B cell (primary cell): ENCODE results near the gene DKK2. TPM values are rescaled to one million over a fixed set of nuclear protein-coding genes. Genes with fewer than 3 reads are reported as not detected.

ENCODE experiments used
- ATAC-seq: fragments of 200-7000 bp; cut with Tn5 transposase; one replicate; pipeline ENCODE4 v1.10.0; 2021; ENCODE audit warnings: low read depth, mild to moderate bottlenecking, moderate number of reproducible peaks, moderate library complexity
- CTCF ChIA-PET: fragments of 350-600 bp; sonication (Branson Sonifier 250); formaldehyde crosslinking; loops from one replicate; lab custom pipeline; 2021; ENCODE audit warnings: antibody characterized with exemption, inconsistent platforms; lab: Charles Lee
- POLR2A ChIA-PET: fragments of 350-600 bp; sonication (Branson Sonifier 250); formaldehyde crosslinking; loops from one replicate; lab custom pipeline; 2021; ENCODE audit warnings: antibody characterized with exemption; lab: Charles Lee
- DNase-seq: peaks from one replicate; pipeline ENCODE4 v3.0.0; 2013
- H2AFZ ChIP-seq: 2 replicates; pipeline ENCODE4 v1.6.1; 2012; ENCODE audit warnings: mild to moderate bottlenecking, low read depth, low read length; ENCODE audit not compliant: insufficient read depth, poor library complexity, severe bottlenecking
- H3K27ac ChIP-seq, 2 donors: 1 replicate in 1 of 2; 2 replicates in 1 of 2; pipeline ENCODE4 v1.5.1; 2012 to 2013; ENCODE audit warnings: low read length in 2 of 2, mild to moderate bottlenecking in 2 of 2, moderate library complexity in 1 of 2
- H3K27me3 ChIP-seq, 4 experiments: fragments of 200-600 bp in 1 of 4; sonication (generic) in 1 of 4; replicated peaks in 1 of 4; 1 replicate in 2 of 4; 2 replicates in 2 of 4; pipeline versions ENCODE4 v1.6.1 to v1.7.0; 2013 to 2016; ENCODE audit warnings: low read length in 3 of 4, mild to moderate bottlenecking in 2 of 4, mixed read lengths in 1 of 4, moderate library complexity in 1 of 4; ENCODE audit not compliant: insufficient read depth in 4 of 4, control insufficient read depth in 3 of 4; ENCODE audit errors: control extremely low read depth in 1 of 4
- H3K36me3 ChIP-seq, 2 experiments: replicated peaks in 1 of 2; 1 replicate in 1 of 2; 2 replicates in 1 of 2; pipeline versions ENCODE4 v1.6.1 to v1.7.1; 2013; ENCODE audit warnings: low read length in 1 of 2; ENCODE audit not compliant: insufficient read depth in 2 of 2, control insufficient read depth in 1 of 2; ENCODE audit errors: control extremely low read depth in 1 of 2, extremely low read depth in 1 of 2
- H3K4me1 ChIP-seq, 2 donors: fragments of 200-600 bp in 1 of 2; sonication (generic) in 1 of 2; 1 replicate in 1 of 2; 2 replicates in 1 of 2; pipeline versions ENCODE4 v1.5.1 to v1.6.1; 2013 to 2017; ENCODE audit warnings: low read length in 2 of 2; ENCODE audit not compliant: control insufficient read depth in 2 of 2, insufficient read depth in 2 of 2
- H3K4me2 ChIP-seq: replicated peaks from 2 replicates; pipeline ENCODE3; 2012; ENCODE audit warnings: mild to moderate bottlenecking, low read depth, low read length; ENCODE audit not compliant: poor library complexity, severe bottlenecking
- H3K4me3 ChIP-seq, 5 experiments: fragments of 200-600 bp in 1 of 5; sonication (generic) in 1 of 5; 1 replicate in 3 of 5; 2 replicates in 2 of 5; pipeline versions ENCODE4 v1.5.1 to v1.7.0; 2011 to 2016; ENCODE audit warnings: low read length in 4 of 5, mild to moderate bottlenecking in 4 of 5, low read depth in 2 of 5, control low read depth in 1 of 5, moderate library complexity in 1 of 5; ENCODE audit not compliant: insufficient read depth in 1 of 5; ENCODE audit errors: control extremely low read depth in 1 of 5, extremely low read depth in 1 of 5
- H3K79me2 ChIP-seq: fragments of 200-600 bp; sonication (generic); one replicate; pipeline ENCODE4 v1.6.0; 2016; ENCODE audit warnings: low read length; ENCODE audit not compliant: control insufficient read depth, insufficient read depth
- H3K9ac ChIP-seq: fragments of 200-600 bp; sonication (generic); 2 replicates; pipeline ENCODE4 v1.6.1; 2017; ENCODE audit warnings: mild to moderate bottlenecking, low read length, moderate library complexity
- H3K9me3 ChIP-seq, 3 donors: one replicate each; pipeline versions ENCODE4 v1.6.1 to v1.7.1; 2013; ENCODE audit warnings: low read length in 2 of 3; ENCODE audit not compliant: control insufficient read depth in 2 of 3, insufficient read depth in 1 of 3; ENCODE audit errors: control extremely low read depth in 1 of 3
- H4K20me1 ChIP-seq: 2 replicates; pipeline ENCODE4 v1.6.0; 2012; ENCODE audit warnings: mild to moderate bottlenecking, low read length; ENCODE audit not compliant: insufficient read depth, control insufficient read depth, poor library complexity, severe bottlenecking
- H3K27ac Mint-ChIP-seq: one replicate; pipeline ENCODE4 v1.8.0; 2021; ENCODE audit warnings: mixed read lengths
- H3K27me3 Mint-ChIP-seq: one replicate; pipeline ENCODE4 v1.8.0; 2021; ENCODE audit warnings: mixed read lengths
- H3K4me1 Mint-ChIP-seq: one replicate; pipeline ENCODE4 v1.8.0; 2021; ENCODE audit warnings: mixed read lengths
- H3K4me3 Mint-ChIP-seq: one replicate; pipeline ENCODE4 v1.8.0; 2021; ENCODE audit warnings: mixed read lengths
- H3K9me3 Mint-ChIP-seq: one replicate; pipeline ENCODE4 v1.8.0; 2022; ENCODE audit warnings: mixed read lengths; ENCODE audit not compliant: insufficient read depth
- EZH2 ChIP-seq: IDR thresholded peaks from 2 replicates; pipeline ENCODE4 v1.6.1; 2012; ENCODE audit warnings: borderline replicate concordance, low read depth, mild to moderate bottlenecking, moderate library complexity, low read length; ENCODE audit not compliant: insufficient read depth, poor library complexity, severe bottlenecking
- WGBS: methylation state at CpG from one replicate; pipeline ENCODE4 v1.1.5; 2013; ENCODE audit warnings: missing lambda C conversion rate; ENCODE audit not compliant: insufficient coverage; 5-methylcytosine and 5-hydroxymethylcytosine counted together
- intact Hi-C: fragments of 100-400 bp; cut with micrococcal nuclease; formaldehyde crosslinking; loops from one replicate; pipeline ENCODE4 v1.10.0; 2022
- polyA plus RNA-seq: library from polyadenylated mRNA; depleted of rRNA; stranded (reverse); fragments of >200 nt; gene quantifications from 2 replicates; pipeline ENCODE4 v1.2.3, GENCODE V29; 2012
- total RNA-seq, 2 donors: library from RNA; stranded (reverse); fragments of 120-200 nt in 1 of 2; gene quantifications; 1 replicate in 1 of 2; 2 replicates in 1 of 2; pipeline versions ENCODE4 v1.2.3 to v1.2.4, GENCODE V29; 2013 to 2022
- TF ChIP-seq, protein P1 (sequence below): fragments of 200-600 bp; IDR thresholded peaks from one replicate; pipeline ENCODE4 v1.8.0; 2022; ENCODE audit warnings: antibody characterized with exemption, mild to moderate bottlenecking

The DKK2 gene
- total and polyA plus RNA-seq, 2 donors (not counting 1 experiment from before 2014, with no cell fraction given), result not detected

DNA sequence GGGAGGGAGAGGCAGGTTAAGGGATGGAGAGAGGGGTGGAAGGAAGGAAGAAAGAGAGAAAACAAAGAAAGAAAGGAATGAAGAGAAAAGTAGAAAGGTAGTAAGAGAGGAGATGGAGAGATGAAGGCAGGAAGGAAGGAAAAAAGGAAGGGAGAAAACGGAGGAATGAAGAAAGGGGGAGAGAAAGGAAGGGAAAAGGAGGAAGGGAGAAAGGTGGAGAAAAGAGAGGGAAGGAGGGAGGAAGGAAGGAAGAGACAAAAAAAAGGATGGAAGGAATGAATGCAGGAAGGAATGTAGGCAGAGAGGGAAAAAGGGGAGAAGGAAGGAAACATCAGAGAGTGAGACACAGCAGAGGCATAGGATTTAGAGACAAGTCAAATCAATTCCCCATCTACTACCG is 68.2 kb downstream of the DKK2 start:
- Mint-ChIP-seq H3K9me3 (no peaks in the 10 kb centered on the region), H3K27ac (no peak overlapping the region), H3K27me3 (no peaks in the 10 kb centered on the region), H3K4me1 (no peaks in the 10 kb centered on the region), H3K4me3 (no peak overlapping the region)
- no peak overlapping the region for H3K4me3 ChIP-seq
- WGBS, result 77% methylated on average over 1 of the region's 2 CpGs
- H3K36me3 ChIP-seq, result no peaks in the 10 kb centered on the region
- no peak overlapping the region for H3K9ac ChIP-seq
- no peaks in the 10 kb centered on the region for H3K27me3 ChIP-seq
- H2AFZ ChIP-seq, result no peak overlapping the region
- H4K20me1 ChIP-seq, result no peaks in the 10 kb centered on the region
- H3K79me2 ChIP-seq, result no peaks in the 10 kb centered on the region
- no peak overlapping the region for H3K4me2 ChIP-seq
- ATAC-seq (no peak), DNase-seq (no peak)
- ChIA-PET CTCF (no interaction called here), POLR2A (no interaction called here)
- no peaks in the 10 kb centered on the region for H3K9me3 ChIP-seq
- intact Hi-C loops, result no loop called here
- H3K27ac ChIP-seq, result no peak overlapping the region
- no peak for TF ChIP-seq EZH2
- TF ChIP-seq, protein P1, sequence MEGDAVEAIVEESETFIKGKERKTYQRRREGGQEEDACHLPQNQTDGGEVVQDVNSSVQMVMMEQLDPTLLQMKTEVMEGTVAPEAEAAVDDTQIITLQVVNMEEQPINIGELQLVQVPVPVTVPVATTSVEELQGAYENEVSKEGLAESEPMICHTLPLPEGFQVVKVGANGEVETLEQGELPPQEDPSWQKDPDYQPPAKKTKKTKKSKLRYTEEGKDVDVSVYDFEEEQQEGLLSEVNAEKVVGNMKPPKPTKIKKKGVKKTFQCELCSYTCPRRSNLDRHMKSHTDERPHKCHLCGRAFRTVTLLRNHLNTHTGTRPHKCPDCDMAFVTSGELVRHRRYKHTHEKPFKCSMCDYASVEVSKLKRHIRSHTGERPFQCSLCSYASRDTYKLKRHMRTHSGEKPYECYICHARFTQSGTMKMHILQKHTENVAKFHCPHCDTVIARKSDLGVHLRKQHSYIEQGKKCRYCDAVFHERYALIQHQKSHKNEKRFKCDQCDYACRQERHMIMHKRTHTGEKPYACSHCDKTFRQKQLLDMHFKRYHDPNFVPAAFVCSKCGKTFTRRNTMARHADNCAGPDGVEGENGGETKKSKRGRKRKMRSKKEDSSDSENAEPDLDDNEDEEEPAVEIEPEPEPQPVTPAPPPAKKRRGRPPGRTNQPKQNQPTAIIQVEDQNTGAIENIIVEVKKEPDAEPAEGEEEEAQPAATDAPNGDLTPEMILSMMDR, result no peak
- no peaks in the 10 kb centered on the region for H3K4me1 ChIP-seq

- no peaks in the 10 kb centered on the region for H3K36me3 ChIP-seq
- no peak overlapping the region for H3K27ac Mint-ChIP-seq
- no peak overlapping the region for H2AFZ ChIP-seq
- intact Hi-C loops, result no loop called here
- no CpG with 5 or more reads among the region's 3 CpGs for WGBS
- H3K9me3 ChIP-seq, result no peaks in the 10 kb centered on the region
- H3K4me3 Mint-ChIP-seq, result no peak overlapping the region
- H4K20me1 ChIP-seq, result no peaks in the 10 kb centered on the region
- CTCF ChIA-PET, result no interaction called here
- no peak for DNase-seq
- no peak overlapping the region for H3K27ac ChIP-seq
- peaks cover 2% of the 10 kb centered on the region for H3K9me3 Mint-ChIP-seq
- no peaks in the 10 kb centered on the region for H3K27me3 ChIP-seq
- H3K4me2 ChIP-seq, result no peak overlapping the region
- no peak overlapping the region for H3K4me3 ChIP-seq
- no peaks in the 10 kb centered on the region for H3K27me3 Mint-ChIP-seq
- ATAC-seq, result no peak
- no peaks in the 10 kb centered on the region for H3K4me1 ChIP-seq
- TF ChIP-seq EZH2, result no peak
- TF ChIP-seq, protein P1, result no peak
- POLR2A ChIA-PET, result no interaction called here
- no peaks in the 10 kb centered on the region for H3K4me1 Mint-ChIP-seq
- no peak overlapping the region for H3K9ac ChIP-seq
- no peaks in the 10 kb centered on the region for H3K79me2 ChIP-seq
Measured at GRCh38 chr4:106953036-106953705, 82.9 kb downstream of the DKK2 start.
